GM20000 (cell line): ENCODE results near the gene TLR2.

Source experiments
- DNase-seq: peaks from one replicate; pipeline ENCODE4 v3.0.0; 2012; ENCODE audit warnings: low spot score
- TF ChIP-seq, protein P1 (sequence below): IDR thresholded peaks from 2 replicates; pipeline ENCODE4 v1.5.1; 2012; ENCODE audit warnings: mild to moderate bottlenecking, control low read depth; ENCODE audit errors: extremely low read depth, missing control alignments

TLR2 gene

DNA sequence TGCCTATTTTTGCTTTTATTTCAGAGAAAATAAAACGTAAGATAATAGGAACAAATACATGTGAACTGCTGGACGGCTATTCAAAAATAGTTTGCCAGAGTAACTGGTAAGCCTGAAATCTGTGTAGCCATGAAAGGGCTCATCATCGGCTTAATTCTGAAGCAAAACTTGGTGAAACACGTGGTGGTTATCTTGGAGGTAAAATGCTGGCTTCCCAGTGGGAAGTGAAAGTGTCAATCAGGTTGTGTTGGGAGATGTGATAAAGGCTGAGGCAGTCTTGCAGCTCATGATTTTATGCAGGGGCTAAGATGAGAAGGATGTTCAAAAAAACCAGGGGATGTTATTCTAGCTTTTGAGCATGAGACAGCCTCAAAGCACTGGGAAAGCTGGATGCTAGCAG is 36.1 kb upstream of the TLR2 start:
- TF ChIP-seq, protein P1, sequence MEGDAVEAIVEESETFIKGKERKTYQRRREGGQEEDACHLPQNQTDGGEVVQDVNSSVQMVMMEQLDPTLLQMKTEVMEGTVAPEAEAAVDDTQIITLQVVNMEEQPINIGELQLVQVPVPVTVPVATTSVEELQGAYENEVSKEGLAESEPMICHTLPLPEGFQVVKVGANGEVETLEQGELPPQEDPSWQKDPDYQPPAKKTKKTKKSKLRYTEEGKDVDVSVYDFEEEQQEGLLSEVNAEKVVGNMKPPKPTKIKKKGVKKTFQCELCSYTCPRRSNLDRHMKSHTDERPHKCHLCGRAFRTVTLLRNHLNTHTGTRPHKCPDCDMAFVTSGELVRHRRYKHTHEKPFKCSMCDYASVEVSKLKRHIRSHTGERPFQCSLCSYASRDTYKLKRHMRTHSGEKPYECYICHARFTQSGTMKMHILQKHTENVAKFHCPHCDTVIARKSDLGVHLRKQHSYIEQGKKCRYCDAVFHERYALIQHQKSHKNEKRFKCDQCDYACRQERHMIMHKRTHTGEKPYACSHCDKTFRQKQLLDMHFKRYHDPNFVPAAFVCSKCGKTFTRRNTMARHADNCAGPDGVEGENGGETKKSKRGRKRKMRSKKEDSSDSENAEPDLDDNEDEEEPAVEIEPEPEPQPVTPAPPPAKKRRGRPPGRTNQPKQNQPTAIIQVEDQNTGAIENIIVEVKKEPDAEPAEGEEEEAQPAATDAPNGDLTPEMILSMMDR: no peak
- DNase-seq: no peak

DNA sequence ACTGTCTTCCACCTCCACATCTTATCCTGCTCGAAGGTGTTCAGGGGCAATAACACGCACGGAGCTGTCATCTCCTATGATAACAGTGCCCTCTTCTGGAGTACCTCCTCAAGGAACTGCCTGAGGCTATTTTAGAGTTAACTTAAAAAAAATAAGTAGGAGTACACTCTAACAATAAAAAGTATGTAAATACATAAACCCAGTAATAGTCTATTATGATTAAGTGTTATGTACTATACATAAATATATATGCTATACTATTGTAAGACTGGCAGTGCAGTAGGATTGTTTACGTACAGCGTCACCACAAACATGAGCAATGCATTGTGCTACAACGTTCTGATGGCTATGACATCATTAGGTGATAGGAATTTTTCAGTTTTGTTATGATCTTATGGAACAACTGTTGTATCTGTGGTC is 34.5 kb upstream of the TLR2 start:
- no peak for DNase-seq
- TF ChIP-seq, protein P1: no peak

DNA sequence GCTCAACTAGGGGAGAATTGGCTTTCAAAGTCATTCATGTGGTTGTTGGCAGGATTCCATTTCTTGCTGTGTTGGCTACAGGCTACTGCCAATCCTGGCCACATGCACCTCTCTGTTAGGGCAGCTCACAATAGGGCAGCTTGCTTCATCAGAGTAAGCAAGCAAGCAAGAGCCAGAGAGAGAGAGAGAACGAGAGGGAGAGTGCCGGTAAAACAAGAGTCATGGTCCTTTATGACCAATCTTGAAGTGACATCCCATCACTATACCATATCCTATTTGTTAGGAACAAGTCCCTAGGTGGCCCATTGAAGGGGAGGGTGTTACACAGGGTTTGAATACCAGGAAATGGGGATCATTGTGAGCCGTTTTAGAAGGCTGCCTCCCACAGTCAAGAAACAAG is 33.0 kb upstream of the TLR2 start:
- DNase-seq: no peak
- TF ChIP-seq, protein P1: no peak

DNA sequence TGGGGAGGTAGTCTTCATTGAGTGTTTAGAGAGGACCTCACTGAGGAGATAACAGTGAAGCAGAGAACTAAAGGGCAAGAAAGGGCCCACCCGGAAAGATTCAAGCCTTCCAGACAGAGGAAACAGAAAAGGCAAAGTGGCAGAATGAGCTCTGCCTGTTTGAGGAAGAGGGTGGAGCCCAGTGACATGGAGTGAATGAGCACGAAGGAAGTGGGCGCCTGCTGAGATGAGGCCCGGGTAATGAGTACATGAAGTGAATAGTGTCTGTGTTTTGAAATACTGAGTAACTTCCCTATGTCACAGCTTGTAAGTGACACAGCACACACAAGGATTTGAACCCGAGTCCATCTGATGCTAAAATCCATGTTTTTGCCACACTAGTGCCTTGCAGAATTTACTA is 32.5 kb upstream of the TLR2 start:
- TF ChIP-seq, protein P1: no peak
- DNase-seq: no peak

DNA sequence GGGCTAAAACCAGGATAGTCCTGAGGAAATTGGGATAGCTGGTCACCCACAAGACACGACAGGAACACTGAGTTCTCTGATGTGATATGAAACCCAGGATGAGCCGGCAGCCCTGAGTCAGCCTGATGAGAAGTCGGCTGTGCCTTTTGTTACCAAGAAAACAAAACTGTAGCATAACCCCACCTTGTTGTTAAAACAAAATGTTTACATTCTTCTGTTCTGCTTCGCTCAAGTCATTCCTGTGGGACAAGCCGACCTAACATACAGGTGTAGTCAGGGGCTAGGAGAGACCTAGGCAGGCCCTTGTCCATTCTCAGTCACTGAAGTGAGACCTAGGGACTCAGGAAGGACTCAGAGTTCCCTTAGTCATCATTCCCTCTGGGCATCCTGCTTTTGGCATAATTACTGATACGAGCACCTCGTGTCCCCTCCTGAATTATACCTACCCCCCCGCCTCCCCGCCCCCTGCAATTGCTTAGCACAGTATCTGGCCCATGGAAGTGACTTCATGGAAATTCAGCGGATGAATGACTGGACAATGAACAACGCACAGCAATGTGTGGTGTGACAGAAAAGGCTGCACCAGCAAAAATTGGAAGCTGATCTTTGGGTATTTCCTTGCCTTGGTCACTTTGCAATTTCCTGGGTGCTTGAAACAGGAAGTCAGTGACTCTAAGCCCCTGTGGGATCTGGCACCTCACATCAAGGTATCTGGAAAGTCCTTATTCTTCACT is 31.9 kb upstream of the TLR2 start:
- TF ChIP-seq, protein P1: no peak
- no peak for DNase-seq

GRCh38 chr4:153655002-153655541 is 29.0 kb upstream of the TLR2 start:
- DNase-seq: no peak
- TF ChIP-seq, protein P1: no peak

- TF ChIP-seq, protein P1: no peak
These were observed 28.2 kb upstream of the TLR2 start for GRCh38 chr4:153655928-153656327.

More at GRCh38 chr4:153655928-153656327, 28.2 kb upstream of the TLR2 start:
- no peak for DNase-seq
